ENCODE measurements around the gene ZNF480. TPM values are rescaled to one million over a fixed set of nuclear protein-coding genes. Genes with fewer than 3 reads are reported as not detected.

Gene ZNF480
- total and polyA plus RNA-seq, 2 of the 13 experiments (the other 11 are each of a cell fraction or from before 2014, with no cell fraction given) = 2.1 to 9.6 TPM

MicroRNA genes within 50 kb of the gene (microRNA counts, 767-probe panel; counts per million panel counts)
- microRNA hsa-miR-643 = not detected

Small RNA genes within 50 kb of the gene (microRNA-seq; reads per million reads assigned to microRNA genes)
- gene MIR643 = 7.5 reads per million, percentile 41 among the genes with 10 or more reads in this experiment

Small RNA genes within 50 kb of the gene (small RNA-seq; reads per million reads assigned to genes)
- 0 to 25.1 (median 6.5) reads per million in 3 experiments for gene MIR643 (ENCODE audit: insufficient read depth in 2 of 3, insufficient read length in 3 of 3, low read depth in 2 of 3, low replicate concordance in 1 of 3)
- gene RF00019 (ENCODE audit: insufficient read depth in 2 of 3, insufficient read length in 3 of 3, low read depth in 2 of 3, low replicate concordance in 1 of 3) = 0 reads per million in 3 experiments

Other genes starting within 250 kb of the ZNF480 start
- 8.7 and 10.8 TPM in 2 replicates for gene ZNF432, start 248.3 kb upstream of the ZNF480 start, total RNA-seq (2016; rRNA removed; fragmentation: Illumina TruSeq; extraction: Trizol)
- gene ZNF432, start 248.3 kb upstream of the ZNF480 start, polyA plus RNA-seq (2011; rRNA removed) = 3.7 and 4.1 TPM in 2 replicates
- gene ZNF841, start 201.4 kb upstream of the ZNF480 start, total RNA-seq (2016; rRNA removed; fragmentation: Illumina TruSeq; extraction: Trizol) = 14.2 and 15.9 TPM in 2 replicates
- 6.2 and 6.7 TPM in 2 replicates for gene ZNF841, start 201.4 kb upstream of the ZNF480 start, polyA plus RNA-seq (2011; rRNA removed)
- gene ZNF616, start 157.2 kb upstream of the ZNF480 start, total RNA-seq (2016; rRNA removed; fragmentation: Illumina TruSeq; extraction: Trizol) = 10.4 and 19.8 TPM in 2 replicates
- 2.2 and 3.2 TPM in 2 replicates for gene ZNF616, start 157.2 kb upstream of the ZNF480 start, polyA plus RNA-seq (2011; rRNA removed)
- gene ZNF836, start 125.5 kb upstream of the ZNF480 start, total RNA-seq (2016; rRNA removed; fragmentation: Illumina TruSeq; extraction: Trizol) = 5.3 and 5.8 TPM in 2 replicates
- 1.6 and 1.7 TPM in 2 replicates for gene ZNF836, start 125.5 kb upstream of the ZNF480 start, polyA plus RNA-seq (2011; rRNA removed)
- 130 and 141 TPM in 2 replicates for gene PPP2R1A, start 107.1 kb upstream of the ZNF480 start, total RNA-seq (2016; rRNA removed; fragmentation: Illumina TruSeq; extraction: Trizol)
- 86.7 and 106 TPM in 2 replicates for gene PPP2R1A, start 107.1 kb upstream of the ZNF480 start, polyA plus RNA-seq (2011; rRNA removed)
- gene ZNF766, start 27.6 kb upstream of the ZNF480 start, total RNA-seq (2016; rRNA removed; fragmentation: Illumina TruSeq; extraction: Trizol) = 10.3 and 15.8 TPM in 2 replicates
- 4.2 and 5.2 TPM in 2 replicates for gene ZNF766, start 27.6 kb upstream of the ZNF480 start, polyA plus RNA-seq (2011; rRNA removed)
- 0.60 and 0.69 TPM in 2 replicates for gene ZNF610, start 39.1 kb downstream of the ZNF480 start, total RNA-seq (2016; rRNA removed; fragmentation: Illumina TruSeq; extraction: Trizol)
- 0.32 and 0.47 TPM in 2 replicates for gene ZNF610, start 39.1 kb downstream of the ZNF480 start, polyA plus RNA-seq (2011; rRNA removed)
- gene ZNF880, start 72.8 kb downstream of the ZNF480 start, total RNA-seq (2016; rRNA removed; fragmentation: Illumina TruSeq; extraction: Trizol) = 0.18 TPM in 1 of 2 replicates, not detected in the other
- 0.03 and 0.10 TPM in 2 replicates for gene ZNF880, start 72.8 kb downstream of the ZNF480 start, polyA plus RNA-seq (2011; rRNA removed)
- gene ZNF528, start 100.7 kb downstream of the ZNF480 start, total RNA-seq (2016; rRNA removed; fragmentation: Illumina TruSeq; extraction: Trizol) = 9.2 and 10.0 TPM in 2 replicates
- 4.1 and 6.2 TPM in 2 replicates for gene ZNF528, start 100.7 kb downstream of the ZNF480 start, polyA plus RNA-seq (2011; rRNA removed)
- gene ZNF534, start 132.0 kb downstream of the ZNF480 start, total RNA-seq (2016; rRNA removed; fragmentation: Illumina TruSeq; extraction: Trizol) = 0.04 TPM in 1 of 2 replicates, not detected in the other
- 0.08 TPM in 1 of 2 replicates, not detected in the other for gene ZNF534, start 132.0 kb downstream of the ZNF480 start, polyA plus RNA-seq (2011; rRNA removed)
- not detected in 2 replicates for gene ZNF578, start 156.4 kb downstream of the ZNF480 start, total RNA-seq (2016; rRNA removed; fragmentation: Illumina TruSeq; extraction: Trizol)
- not detected in 2 replicates for gene ZNF578, start 156.4 kb downstream of the ZNF480 start, polyA plus RNA-seq (2011; rRNA removed)
- 7.4 and 17.5 TPM in 2 replicates for gene ZNF808, start 230.5 kb downstream of the ZNF480 start, total RNA-seq (2016; rRNA removed; fragmentation: Illumina TruSeq; extraction: Trizol)
- 3.0 and 3.3 TPM in 2 replicates for gene ZNF808, start 230.5 kb downstream of the ZNF480 start, polyA plus RNA-seq (2011; rRNA removed)

All from HepG2 (cell line).